Upper lobe of left lung (tissue), 6 donors: ENCODE data around the gene ZKSCAN1. TPM values are rescaled to one million over a fixed set of nuclear protein-coding genes. Genes with fewer than 3 reads are reported as not detected.

Experiments used
- ATAC-seq, 2 donors: fragments of 200-7000 bp; cut with Tn5 transposase; one replicate each; pipeline ENCODE4 v1.9.1; 2022; ENCODE audit warnings: mild to moderate bottlenecking in 2 of 2, moderate library complexity in 2 of 2; ENCODE audit not compliant: low FRiP score in 2 of 2
- DNase-seq, 2 donors: peaks; one replicate each; pipeline ENCODE4 v3.0.0-alpha.2; 2019 to 2020
- H3K27ac ChIP-seq, 4 donors: fragments of 200-600 bp; sonication (generic); one replicate each; pipeline ENCODE4 v1.5.1; 2016 to 2019
- H3K27me3 ChIP-seq, 4 donors: fragments of 200-600 bp; sonication (generic); one replicate each; pipeline ENCODE4 v1.5.1; 2017 to 2019
- H3K36me3 ChIP-seq, 4 donors: fragments of 200-600 bp; sonication (generic); one replicate each; pipeline ENCODE4 v1.5.1; 2016 to 2019
- H3K4me1 ChIP-seq, 4 donors: fragments of 200-600 bp; sonication (generic); one replicate each; pipeline ENCODE4 v1.5.1; 2018 to 2019
- H3K4me3 ChIP-seq, 4 donors: fragments of 200-600 bp; sonication (generic); one replicate each; pipeline ENCODE4 v1.5.1; 2017 to 2019; ENCODE audit warnings: mild to moderate bottlenecking in 2 of 4, moderate library complexity in 1 of 4
- H3K9me3 ChIP-seq, 4 donors: fragments of 200-600 bp; sonication (generic); one replicate each; pipeline ENCODE4 v1.5.1; 2018 to 2019
- CTCF ChIP-seq, 6 experiments: fragments of 450-650 bp in 4 of 6; fragments of 200-600 bp in 2 of 6; sonication (generic) in 2 of 6; IDR thresholded peaks; one replicate each; pipeline ENCODE4 v1.5.1; 2016 to 2019; ENCODE audit warnings: antibody characterized with exemption in 6 of 6
- EP300 ChIP-seq, 4 donors: sonication (generic); formaldehyde crosslinking; IDR thresholded peaks; one replicate each; pipeline ENCODE4 v1.5.1; 2017; ENCODE audit warnings: antibody characterized with exemption in 4 of 4, control low read depth in 2 of 4
- POLR2A ChIP-seq, 4 donors: fragments of 450-650 bp; IDR thresholded peaks; one replicate each; pipeline ENCODE4 v1.5.1; 2016 to 2017; ENCODE audit warnings: antibody characterized with exemption in 4 of 4, mild to moderate bottlenecking in 2 of 4
- POLR2AphosphoS5 ChIP-seq, 2 donors: sonication (generic); formaldehyde crosslinking; IDR thresholded peaks; one replicate each; pipeline ENCODE4 v1.5.1; 2017; ENCODE audit warnings: antibody characterized with exemption in 2 of 2
- WGBS, 2 donors: methylation state at CpG; one replicate each; pipeline ENCODE4 v1.1.5; 2017 to 2018; 5-methylcytosine and 5-hydroxymethylcytosine counted together
- total RNA-seq, 6 donors: library from RNA; depleted of rRNA in 4 of 6; stranded (reverse); fragments of >200 nt in 4 of 6; gene quantifications; one replicate each; pipeline versions ENCODE4 v1.1.0 to v1.2.1, GENCODE V29; 2016 to 2021
- donor health status: DM: no; HTN: no; CAD: no; lungs with moderate emphysema.
- donor health status: DM: no; HTN: yes; CAD: no; lungs with severe emphysema.

ZKSCAN1 gene
- total RNA-seq, 6 donors from 2014 or later = 19.3 to 50.4 (median 36.9) TPM

- H3K4me1 ChIP-seq = peaks cover 8 to 21% (median 12%) of the 10 kb centered on the region in 4 donors
- ATAC-seq (peak; percentile 50 to 84), DNase-seq (no peak)
- H3K9me3 ChIP-seq = peaks cover 4 to 6% (median 5%) of the 10 kb centered on the region in 4 donors
- 44 to 45% methylated on average over 7 to 8 of the region's 8 CpGs for WGBS, 2 donors
- TF ChIP-seq POLR2AphosphoS5 (IDR thresholded peaks at IDR 0.05) (peak in 1 of 2 donors; percentile 15), EP300 (IDR thresholded peaks at IDR 0.05) (no peak)
- H3K36me3 ChIP-seq = peaks cover 12 to 61% (median 41%) of the 10 kb centered on the region in 4 donors
- H3K27ac ChIP-seq = peak overlapping the region; percentile 1 to 51 (median 32)
- H3K27me3 ChIP-seq = no peaks in the 10 kb centered on the region
- no peak overlapping the region for H3K4me3 ChIP-seq
Observed at GRCh38 chr7:100065452-100066186, 50.2 kb downstream of the ZKSCAN1 start.

GRCh38 chr7:100066953-100067352 is 51.6 kb downstream of the ZKSCAN1 start:
- DNase-seq (no peak), ATAC-seq (no peak)
- Histone ChIP-seq H3K27me3 (no peaks in the 10 kb centered on the region), H3K4me1 (peaks cover 8 to 21% (median 12%) of the 10 kb centered on the region in 4 donors), H3K4me3 (no peak overlapping the region), H3K9me3 (peaks cover 17 to 19% (median 18%) of the 10 kb centered on the region in 4 donors), H3K36me3 (peaks cover 25 to 65% (median 49%) of the 10 kb centered on the region in 4 donors), H3K27ac (no peak overlapping the region)
- no peak for TF ChIP-seq EP300 (IDR thresholded peaks at IDR 0.05)
- TF ChIP-seq POLR2A (IDR thresholded peaks at IDR 0.05) = no peak
- TF ChIP-seq POLR2AphosphoS5 (IDR thresholded peaks at IDR 0.05) = no peak
- no peak for TF ChIP-seq CTCF (IDR thresholded peaks at IDR 0.05)
- 86 to 90% methylated on average over 7 of the region's 7 CpGs for whole genome bisulfite sequencing, 2 donors

GRCh38 chr7:100069991-100070390 is 54.6 kb downstream of the ZKSCAN1 start:
- 97 to 99% methylated on average over 5 of the region's 5 CpGs for WGBS, 2 donors
- TF ChIP-seq EP300 (IDR thresholded peaks at IDR 0.05) (no peak), CTCF (IDR thresholded peaks at IDR 0.05) (no peak), POLR2A (IDR thresholded peaks at IDR 0.05) (no peak), POLR2AphosphoS5 (IDR thresholded peaks at IDR 0.05) (no peak)
- Histone ChIP-seq H3K27me3 (no peaks in the 10 kb centered on the region), H3K27ac (no peak overlapping the region), H3K9me3 (peaks cover 22 to 28% (median 27%) of the 10 kb centered on the region in 4 donors), H3K4me3 (no peak overlapping the region), H3K36me3 (peaks cover 45 to 71% (median 61%) of the 10 kb centered on the region in 4 donors), H3K4me1 (peaks cover 8 to 15% (median 10%) of the 10 kb centered on the region in 4 donors)
- DNase-seq (no peak), ATAC-seq (no peak)

GRCh38 chr7:100071018-100071723 is 55.8 kb downstream of the ZKSCAN1 start:
- H3K27ac ChIP-seq = no peak overlapping the region
- peaks cover 0 to 3% (median under 1%) of the 10 kb centered on the region in 4 donors for H3K4me1 ChIP-seq
- ATAC-seq = no peak
- TF ChIP-seq EP300 (IDR thresholded peaks at IDR 0.05) (no peak), POLR2AphosphoS5 (IDR thresholded peaks at IDR 0.05) (no peak), POLR2A (IDR thresholded peaks at IDR 0.05) (no peak), CTCF (IDR thresholded peaks at IDR 0.05) (no peak)
- H3K27me3 ChIP-seq = no peaks in the 10 kb centered on the region
- H3K9me3 ChIP-seq = peaks cover 22 to 28% (median 27%) of the 10 kb centered on the region in 4 donors
- no peak for DNase-seq
- H3K36me3 ChIP-seq = peaks cover 49 to 82% (median 73%) of the 10 kb centered on the region in 4 donors
- H3K4me3 ChIP-seq = no peak overlapping the region
- 95 to 96% methylated on average over 11 of the region's 11 CpGs for WGBS, 2 donors

- DNase-seq (no peak), ATAC-seq (no peak)
- H3K27ac ChIP-seq = no peak overlapping the region
- no peaks in the 10 kb centered on the region for H3K4me1 ChIP-seq
- H3K9me3 ChIP-seq = peaks cover 22 to 28% (median 27%) of the 10 kb centered on the region in 4 donors
- no peaks in the 10 kb centered on the region for H3K27me3 ChIP-seq
- 95 to 97% methylated on average over 10 of the region's 10 CpGs for WGBS, 2 donors
- H3K4me3 ChIP-seq = no peak overlapping the region
- TF ChIP-seq POLR2A (IDR thresholded peaks at IDR 0.05) (no peak), POLR2AphosphoS5 (IDR thresholded peaks at IDR 0.05) (no peak)
- H3K36me3 ChIP-seq = peaks cover 57 to 87% (median 84%) of the 10 kb centered on the region in 4 donors
Observed at GRCh38 chr7:100072462-100072861, 57.1 kb downstream of the ZKSCAN1 start.
